HEK293T (cell line): ENCODE measurements around the gene ATF7.

Experiments
- CTCF ChIA-PET: fragments of 350-600 bp; formaldehyde crosslinking; extraction: SDS; loops from one replicate; lab custom pipeline; 2021; ENCODE audit warnings: antibody characterized with exemption, inconsistent platforms; lab: Yijun Ruan, JAX
- POLR2A ChIA-PET: fragments of 350-600 bp; formaldehyde crosslinking; extraction: SDS; loops from one replicate; lab custom pipeline; 2020; ENCODE audit warnings: antibody characterized with exemption, inconsistent platforms; lab: Yijun Ruan, JAX
- DNase-seq: peaks from one replicate; pipeline ENCODE4 v3.0.0; 2012; ENCODE audit warnings: mixed read lengths; ENCODE audit errors: extremely low spot score
- ARNT ChIP-seq: fragments of 450-650 bp; IDR thresholded peaks from 2 replicates; pipeline ENCODE4 v1.6.1; 2017; ENCODE audit warnings: mild to moderate bottlenecking
- BHLHE40 ChIP-seq: fragments of 450-650 bp; IDR thresholded peaks from 2 replicates; pipeline ENCODE4 v1.6.1; 2016; ENCODE audit warnings: mild to moderate bottlenecking, moderate library complexity, borderline replicate concordance
- CTBP1 ChIP-seq: fragments of 450-650 bp; IDR thresholded peaks from 2 replicates; pipeline ENCODE4 v1.6.1; 2016; ENCODE audit warnings: borderline replicate concordance
- ELF4 ChIP-seq: fragments of 450-650 bp; IDR thresholded peaks from 2 replicates; pipeline ENCODE4 v1.6.1; 2017; ENCODE audit warnings: antibody characterized with exemption
- FOXA1 ChIP-seq: fragments of 450-650 bp; IDR thresholded peaks from 2 replicates; pipeline ENCODE4 v1.6.1; 2016; ENCODE audit warnings: mild to moderate bottlenecking
- FOXK2 ChIP-seq: fragments of 450-650 bp; IDR thresholded peaks from 2 replicates; pipeline ENCODE4 v1.6.1; 2016; ENCODE audit warnings: mild to moderate bottlenecking
- FOXM1 ChIP-seq: fragments of 450-650 bp; IDR thresholded peaks from 2 replicates; pipeline ENCODE4 v1.6.1; 2017; ENCODE audit warnings: mild to moderate bottlenecking, borderline replicate concordance
- HDGF ChIP-seq: fragments of 450-650 bp; IDR thresholded peaks from 2 replicates; pipeline ENCODE4 v1.6.1; 2017; ENCODE audit warnings: antibody characterized with exemption, borderline replicate concordance
- L3MBTL2 ChIP-seq: fragments of 450-650 bp; conservative IDR thresholded peaks from 2 replicates; pipeline ENCODE4 v1.6.1; 2016; ENCODE audit warnings: mild to moderate bottlenecking
- LEF1 ChIP-seq: fragments of 450-650 bp; IDR thresholded peaks from 2 replicates; pipeline ENCODE4 v1.6.1; 2017; ENCODE audit warnings: mild to moderate bottlenecking, borderline replicate concordance
- NFRKB ChIP-seq: fragments of 450-650 bp; IDR thresholded peaks from 2 replicates; pipeline ENCODE4 v1.6.1; 2016; ENCODE audit warnings: mild to moderate bottlenecking, moderate library complexity
- PKNOX1 ChIP-seq: fragments of 450-650 bp; IDR thresholded peaks from 2 replicates; pipeline ENCODE4 v1.6.1; 2016
- SP1 ChIP-seq: fragments of 450-650 bp; IDR thresholded peaks from 2 replicates; pipeline ENCODE4 v1.6.1; 2017
- SUZ12 ChIP-seq: fragments of 450-650 bp; IDR thresholded peaks from 2 replicates; pipeline ENCODE4 v1.6.1; 2016; ENCODE audit warnings: mild to moderate bottlenecking
- TARDBP ChIP-seq: fragments of 450-650 bp; IDR thresholded peaks from 2 replicates; pipeline ENCODE4 v1.6.1; 2016
- ZNF384 ChIP-seq: fragments of 450-650 bp; IDR thresholded peaks from 2 replicates; pipeline ENCODE4 v1.6.1; 2016

ATF7 gene

GRCh38 chr12:53502331-53502730 is 123.9 kb downstream of the ATF7 start:
- no peak for DNase-seq
- ChIA-PET POLR2A (interaction anchor here (1.9 to 5.8 kb wide), 4 partner anchors 11 to 180 kb away, joined by 10 to 81 read pairs (median 19); partner anchors contain the start of gene AAAS), CTCF (interaction anchor here (0.6 kb wide), 1 partner anchor 44 kb away, joined by 4 read pairs; no protein-coding TSS in a partner anchor)
- TF ChIP-seq NFRKB (no peak), HDGF (no peak), PKNOX1 (no peak), CTBP1 (no peak), SP1 (no peak), BHLHE40 (no peak), FOXM1 (no peak), ARNT (no peak), FOXA1 (no peak), ELF4 (no peak), TARDBP (no peak), FOXK2 (no peak), SUZ12 (no peak), L3MBTL2 (no peak), ZNF384 (no peak), LEF1 (no peak)

GRCh38 chr12:53501615-53502181 is 124.5 kb downstream of the ATF7 start:
- DNase-seq, result no peak
- POLR2A ChIA-PET, result interaction anchor here (0.9 to 5.8 kb wide), 43 partner anchors 9 to 855 kb away, joined by 3 to 81 read pairs (median 6); partner anchors contain the start of genes AAAS, ATP5MC2, ESPL1 and MYG1
- CTCF ChIA-PET, result interaction anchor here (0.6 to 1.3 kb wide), 7 partner anchors 19 to 615 kb away, joined by 3 to 5 read pairs (median 4); partner anchors contain the start of gene AAAS

GRCh38 chr12:53500776-53501614 is 125.2 kb downstream of the ATF7 start, which contains the start of gene TARBP2:
TARBP2 (plus strand) TSS chr12:53501283; CDS start chr12:53501409, 126 bp downstream.
- TF ChIP-seq FOXK2 (no peak), ELF4 (no peak; the same call in 1 of the 2 replicates), SUZ12 (no peak; the same call in 1 of the 2 replicates), LEF1 (no peak), L3MBTL2 (peak; percentile 93), BHLHE40 (no peak), PKNOX1 (no peak), ZNF384 (no peak), HDGF (peak; percentile 94), TARDBP (no peak), FOXA1 (no peak), SP1 (no peak), NFRKB (no peak), FOXM1 (no peak), CTBP1 (no peak)
- DNase-seq, result peak; percentile 92
- CTCF ChIA-PET, result interaction anchor here (0.5 to 1.3 kb wide), 9 partner anchors 18 to 615 kb away, joined by 3 to 6 read pairs (median 4); partner anchors contain the start of gene AAAS
- POLR2A ChIA-PET, result interaction anchor here (0.6 to 5.8 kb wide), 55 partner anchors 9 to 855 kb away, joined by 3 to 81 read pairs (median 5); partner anchors contain the start of genes AAAS, ATP5MC2, ESPL1 and MYG1

More at GRCh38 chr12:53501615-53502181, 124.5 kb downstream of the ATF7 start:
- TF ChIP-seq ZNF384, result no peak

GRCh38 chr12:53500142-53500775 is 125.9 kb downstream of the ATF7 start:
- CTCF ChIA-PET, result interaction anchor here (1.0 to 1.3 kb wide), 4 partner anchors 23 to 212 kb away, joined by 4 to 5 read pairs (median 5); partner anchors contain the start of gene AAAS
- POLR2A ChIA-PET, result interaction anchor here (0.6 to 5.8 kb wide), 51 partner anchors 8 to 322 kb away, joined by 3 to 81 read pairs (median 5); partner anchors contain the start of genes AAAS, ATP5MC2, ESPL1 and MYG1

More at GRCh38 chr12:53500142-53500775, 125.9 kb downstream of the ATF7 start:
- TF ChIP-seq NFRKB (no peak), FOXA1 (no peak), SUZ12 (no peak), HDGF (no peak), ARNT (no peak), TARDBP (no peak), BHLHE40 (no peak), LEF1 (no peak), L3MBTL2 (no peak), ZNF384 (no peak), FOXK2 (no peak), CTBP1 (no peak)
- no peak for DNase-seq
